HG02763 (cell line): ENCODE measurements around the gene KIF5C.

ENCODE experiments used
- ATAC-seq: cut with Tn5 transposase; IDR thresholded peaks from one replicate; pipeline ENCODE4 v1.9.1; 2021; ENCODE audit warnings: mild to moderate bottlenecking, moderate library complexity; ENCODE audit not compliant: unreplicated experiment

KIF5C gene

DNA sequence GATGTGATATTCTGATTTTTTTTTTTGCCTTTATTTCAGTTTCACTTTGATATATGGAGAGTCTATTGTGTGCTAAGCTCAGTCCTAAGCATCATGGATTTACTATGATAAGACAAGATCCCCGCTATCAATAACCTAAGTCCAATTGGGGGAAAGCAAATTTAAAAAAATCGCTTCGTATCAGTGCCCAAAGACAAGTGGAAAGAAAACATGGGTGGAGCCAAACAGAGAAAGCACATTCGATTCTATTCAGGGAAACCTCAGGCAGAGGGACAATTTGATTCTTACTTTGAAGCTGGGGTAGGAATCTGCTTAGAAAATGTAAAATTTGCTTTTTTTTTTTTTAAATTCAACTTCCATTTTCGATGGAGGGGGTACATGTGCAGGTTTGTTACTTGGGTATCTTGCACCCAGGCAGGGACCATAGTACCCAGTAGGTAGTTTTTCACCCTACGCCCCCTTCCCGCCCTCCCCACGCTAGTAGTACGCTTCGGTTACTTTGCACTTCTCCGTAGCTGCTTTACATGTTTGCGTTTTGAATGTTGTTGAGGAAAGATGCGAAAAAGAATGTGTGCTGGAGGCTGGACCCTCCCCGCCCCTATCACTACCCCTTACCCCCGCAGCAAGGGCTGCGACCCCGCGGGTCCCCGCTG, 12.4 kb downstream of the KIF5C start:
- no peak for ATAC-seq

- ATAC-seq, result no peak
These were observed 13.0 kb downstream of the KIF5C start for GRCh38 chr2:148888003-148888501.

- ATAC-seq, result no peak
These were observed 14.0 kb downstream of the KIF5C start for GRCh38 chr2:148888986-148889385.

DNA sequence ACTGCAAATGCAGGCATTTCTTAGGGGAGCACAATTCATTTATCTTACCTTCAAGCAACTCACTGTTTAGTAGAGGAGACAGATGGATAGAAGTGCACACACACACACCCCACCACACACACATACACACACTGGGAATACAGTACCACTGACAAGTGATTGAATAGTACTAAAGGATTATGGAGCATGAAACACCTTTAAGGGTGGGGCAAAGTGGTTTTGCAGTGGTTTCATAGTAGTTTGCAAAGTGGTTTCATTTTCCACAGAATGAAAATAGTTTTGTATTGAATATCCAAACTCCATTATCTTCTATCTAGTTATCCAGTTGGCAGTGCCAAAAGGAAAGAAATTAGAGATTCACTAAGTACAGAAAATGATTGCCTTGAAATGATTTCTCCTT, 18.9 kb downstream of the KIF5C start:
- ATAC-seq, result no peak

DNA sequence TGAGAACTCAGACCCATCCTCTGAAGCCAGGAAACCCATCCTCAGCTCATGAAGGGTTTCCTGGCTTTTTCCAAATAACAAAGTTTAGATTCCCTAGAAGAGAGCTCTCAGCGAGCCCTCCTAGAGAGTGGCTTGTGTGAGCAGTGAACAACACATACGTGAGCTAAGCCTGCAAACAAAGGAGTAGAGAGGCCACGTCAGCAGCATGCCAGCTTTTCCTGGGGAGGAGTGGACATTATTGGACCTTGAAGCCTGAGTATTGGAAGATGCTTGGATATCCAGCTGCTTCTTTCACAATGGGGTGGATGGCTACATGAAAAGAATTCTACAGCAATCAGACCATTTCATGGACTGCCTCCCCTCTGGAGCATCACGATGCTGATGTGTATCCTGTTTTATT, 21.1 kb downstream of the KIF5C start:
- no peak for ATAC-seq

- ATAC-seq, result no peak
These were observed 24.8 kb downstream of the KIF5C start for GRCh38 chr2:148899638-148900318.

DNA sequence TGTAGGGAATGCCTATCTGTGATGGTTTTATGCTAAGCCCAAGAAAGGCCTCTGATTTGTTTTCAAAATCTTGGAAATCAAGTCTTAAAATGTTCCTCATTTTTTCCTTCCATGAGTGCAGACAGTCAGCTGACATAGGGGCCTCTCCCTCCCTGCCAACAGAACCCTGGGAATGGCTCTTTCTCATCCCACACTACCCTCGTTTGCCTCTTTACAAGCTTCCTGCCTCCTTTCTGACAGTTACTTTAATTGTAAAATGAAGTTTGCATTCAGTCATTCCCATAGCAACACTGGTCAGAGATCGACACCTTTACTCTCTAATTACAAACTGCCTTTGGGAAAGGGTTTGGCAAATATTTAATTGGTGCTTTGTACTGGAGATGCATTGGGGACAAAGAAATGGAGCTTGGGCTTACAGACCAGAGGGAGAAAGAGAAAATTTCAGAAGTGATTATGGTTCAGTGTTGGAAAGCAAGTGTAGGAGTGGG, 25.4 kb downstream of the KIF5C start:
- ATAC-seq, result no peak

DNA sequence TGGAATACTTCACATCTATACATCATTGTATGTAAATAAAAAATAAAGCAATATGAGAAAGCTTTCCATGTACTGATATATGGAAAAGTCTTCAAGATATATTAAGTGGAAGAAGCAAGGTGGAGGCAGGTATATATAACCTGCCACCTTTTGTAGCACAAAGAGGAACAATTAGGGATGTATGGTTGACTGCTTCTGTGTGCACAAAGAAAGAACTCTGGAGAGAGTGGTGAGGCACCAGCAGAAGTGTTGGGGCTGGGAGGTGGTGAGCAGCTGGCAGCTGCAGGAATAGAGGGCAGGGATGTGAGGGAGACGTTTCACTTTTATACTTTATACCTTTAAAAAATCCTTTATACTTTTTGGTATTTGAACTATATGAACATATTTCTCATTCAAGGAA, 26.1 kb downstream of the KIF5C start:
- ATAC-seq, result no peak

DNA sequence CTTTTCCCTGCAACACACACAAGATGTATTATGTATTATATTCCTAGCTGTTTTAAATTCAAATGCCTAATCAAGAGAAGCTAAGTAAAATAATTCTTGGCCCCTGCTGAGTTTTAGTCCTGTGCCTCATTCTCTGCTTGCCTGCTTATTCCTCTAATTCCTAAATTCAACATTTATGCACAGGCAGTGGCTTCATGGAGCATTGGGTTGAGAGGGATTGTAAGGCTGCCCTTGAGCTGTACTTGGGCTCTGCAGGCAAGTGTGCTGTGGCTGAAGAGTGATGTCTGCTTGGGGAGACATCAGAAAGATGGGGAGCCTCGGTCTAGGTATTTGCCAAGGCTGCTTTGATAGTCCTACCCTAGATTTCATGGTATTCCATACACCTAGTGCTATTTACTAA, 27.8 kb downstream of the KIF5C start:
- ATAC-seq, result no peak

DNA sequence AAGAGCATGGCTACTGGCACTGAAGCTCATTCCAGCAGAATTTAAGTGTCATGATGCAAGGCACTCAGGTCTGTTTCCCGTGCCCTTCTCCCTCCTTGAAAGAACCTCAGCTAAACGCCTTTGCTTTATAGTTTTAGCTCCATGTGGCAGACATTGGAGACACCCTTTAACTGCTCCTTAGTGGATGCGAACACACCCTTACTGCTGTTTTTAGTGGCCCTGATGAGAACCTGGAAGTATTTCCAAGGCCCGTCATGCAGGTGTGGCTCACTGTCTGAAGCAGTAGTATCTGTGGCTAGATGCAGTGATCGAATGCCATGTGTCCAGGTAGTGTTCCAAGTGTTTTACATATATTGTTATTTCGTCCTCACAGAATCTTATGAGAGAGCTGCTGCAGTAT, 28.3 kb downstream of the KIF5C start:
- ATAC-seq, result no peak

GRCh38 chr2:148903979-148904378, 29.0 kb downstream of the KIF5C start:
- no peak for ATAC-seq

DNA sequence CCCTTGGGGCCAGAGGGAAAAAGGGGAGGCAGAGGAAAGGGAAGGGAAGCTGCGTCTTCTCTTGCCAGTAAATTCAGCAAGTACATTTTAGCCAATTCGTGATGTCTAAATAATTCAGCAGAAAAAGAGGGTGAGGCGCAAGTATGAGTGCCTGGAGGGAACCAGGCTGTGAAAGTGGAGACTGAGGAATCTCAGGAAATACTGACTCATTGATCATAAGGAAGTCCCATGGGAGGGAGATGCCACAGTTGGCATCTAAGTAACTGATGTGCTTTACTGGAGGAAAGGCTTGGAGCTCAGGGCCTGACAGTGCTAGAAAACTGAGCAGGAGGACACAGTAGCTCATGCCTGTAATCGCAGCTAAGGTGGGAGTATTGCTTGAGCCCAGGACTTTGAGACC, 31.1 kb downstream of the KIF5C start:
- ATAC-seq, result no peak

- no peak for ATAC-seq
These were observed 32.2 kb downstream of the KIF5C start for GRCh38 chr2:148907085-148907785.

- no peak for ATAC-seq
These were observed 34.1 kb downstream of the KIF5C start for GRCh38 chr2:148909114-148909513.

- no peak for ATAC-seq
These were observed 38.0 kb downstream of the KIF5C start for GRCh38 chr2:148913061-148913460.

DNA sequence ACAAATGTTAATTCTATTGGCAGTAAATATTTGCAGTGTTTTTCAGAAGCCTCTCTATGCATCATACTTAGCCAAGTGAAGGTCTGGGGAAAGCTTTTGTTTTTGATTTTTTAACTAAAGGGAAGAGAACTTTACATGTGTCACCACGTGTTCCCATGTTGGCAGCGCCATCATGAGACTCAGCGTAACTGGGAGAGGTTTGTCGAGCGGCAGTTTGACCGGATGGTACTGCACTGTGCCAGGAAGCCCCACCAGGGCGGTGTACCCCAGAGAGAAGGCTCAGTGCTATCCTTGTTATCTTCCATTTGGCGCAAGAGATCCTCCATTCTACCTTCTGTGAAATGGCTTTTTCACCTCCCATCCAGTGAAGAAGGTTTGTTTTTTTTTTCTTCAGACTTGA, 38.5 kb downstream of the KIF5C start:
- no peak for ATAC-seq

DNA sequence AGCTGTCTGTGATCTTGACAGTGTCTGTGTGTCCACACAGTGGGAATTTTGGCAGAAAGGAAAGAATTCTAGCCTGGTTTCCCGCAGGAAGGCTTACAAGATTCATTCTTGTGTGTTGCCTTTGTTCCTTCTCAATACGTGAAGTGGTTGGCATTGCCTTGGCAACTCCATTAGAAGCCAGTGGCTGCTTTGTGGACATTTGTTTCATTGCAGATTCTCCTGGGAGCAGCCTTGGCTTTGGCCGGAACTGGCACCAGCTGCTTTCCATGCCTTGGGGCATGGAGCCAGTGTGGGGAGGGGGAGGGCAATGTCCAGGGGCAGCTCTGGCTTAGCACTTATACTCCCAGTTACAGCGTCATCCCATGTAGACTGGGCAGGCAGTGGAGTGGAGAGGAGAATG, 39.4 kb downstream of the KIF5C start:
- no peak for ATAC-seq

GRCh38 chr2:148917431-148917830, 42.4 kb downstream of the KIF5C start:
- no peak for ATAC-seq

- no peak for ATAC-seq
These were observed 43.5 kb downstream of the KIF5C start for GRCh38 chr2:148918554-148918953.

- no peak for ATAC-seq
These were observed 45.5 kb downstream of the KIF5C start for GRCh38 chr2:148920559-148920958.

DNA sequence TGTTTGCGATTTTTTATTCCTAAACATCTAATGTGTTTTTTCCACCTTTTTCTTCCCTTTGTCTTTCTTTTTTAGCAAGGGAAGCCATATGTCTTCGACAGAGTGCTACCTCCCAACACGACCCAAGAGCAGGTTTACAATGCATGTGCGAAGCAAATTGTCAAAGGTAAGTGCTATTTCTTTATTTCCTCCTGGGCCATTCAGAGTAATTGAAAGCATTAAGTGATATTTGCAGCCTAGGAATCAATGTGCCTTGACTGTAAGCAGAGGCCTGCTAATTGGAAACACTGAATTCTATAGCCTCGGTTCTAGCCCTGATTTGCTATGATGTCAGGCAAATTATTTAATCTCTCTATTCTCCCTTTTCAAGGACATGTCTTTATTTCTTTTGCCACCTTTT, 47.0 kb downstream of the KIF5C start:
- no peak for ATAC-seq
